SK-N-SH (cell line): Measurements from ENCODE around the gene MRGPRD. TPM values are rescaled to one million over a fixed set of nuclear protein-coding genes. Genes with fewer than 3 reads are reported as not detected.

Source experiments
- CTCF ChIA-PET: fragments of 300-600, 350-600 bp; formaldehyde crosslinking; extraction: SDS; loops from one replicate; lab custom pipeline; 2021; lab: Yijun Ruan, JAX
- POLR2A ChIA-PET: fragments of 350-600 bp; sonication (Branson Sonifier 250); formaldehyde crosslinking; extraction: SDS; loops from one replicate; lab custom pipeline; 2020; ENCODE audit warnings: antibody characterized with exemption, inconsistent platforms; lab: Yijun Ruan, JAX
- DNase-seq: peaks from one replicate; pipeline ENCODE4 v3.0.0; 2012
- H2AFZ ChIP-seq: fragments of 200-600 bp; sonication (generic); 2 replicates; pipeline ENCODE4 v1.8.1; 2016; ENCODE audit warnings: antibody characterized with exemption, mild to moderate bottlenecking, low read depth
- H3F3A ChIP-seq: fragments of 200-600 bp; sonication (generic); replicated peaks from 2 replicates; pipeline ENCODE3; 2016; ENCODE audit warnings: antibody characterized with exemption, mild to moderate bottlenecking; ENCODE audit not compliant: insufficient read depth
- H3K27ac ChIP-seq, 2 experiments: fragments of 200-500 bp in 1 of 2; fragments of 200-600 bp in 1 of 2; sonication (Bioruptor generic) in 1 of 2; sonication (generic), shearing (Covaris generic) in 1 of 2; 2 replicates each; pipeline versions ENCODE4 v1.5.1 to v1.6.1; 2014 to 2016; ENCODE audit warnings: low read depth in 2 of 2, inconsistent platforms in 1 of 2, low read length in 1 of 2, mild to moderate bottlenecking in 1 of 2, mixed read lengths in 1 of 2
- H3K27me3 ChIP-seq: fragments of 200-600 bp; sonication (generic), shearing (Covaris generic); 2 replicates; pipeline ENCODE4 v1.6.1; 2016; ENCODE audit warnings: mixed run types; ENCODE audit not compliant: insufficient read depth
- H3K36me3 ChIP-seq, 2 experiments: fragments of 200-500 bp in 1 of 2; fragments of 200-600 bp in 1 of 2; sonication (Bioruptor generic) in 1 of 2; sonication (generic) in 1 of 2; replicated peaks in 1 of 2; 2 replicates each; pipeline versions ENCODE3 to v1.5.1; 2014 to 2016; ENCODE audit warnings: low read length in 1 of 2, mild to moderate bottlenecking in 1 of 2; ENCODE audit not compliant: insufficient read depth in 2 of 2, control insufficient read depth in 1 of 2
- H3K4me1 ChIP-seq, 2 experiments: fragments of 200-500 bp in 1 of 2; fragments of 200-600 bp in 1 of 2; sonication (Bioruptor generic) in 1 of 2; sonication (generic), shearing (Covaris generic) in 1 of 2; 2 replicates each; pipeline versions ENCODE4 v1.5.1 to v1.6.1; 2014 to 2016; ENCODE audit warnings: low read depth in 1 of 2, low read length in 1 of 2, mixed run types in 1 of 2; ENCODE audit not compliant: insufficient read depth in 2 of 2, control insufficient read depth in 1 of 2
- H3K4me2 ChIP-seq: fragments of 200-600 bp; sonication (generic), shearing (Covaris generic); 2 replicates; pipeline ENCODE4 v1.6.1; 2017; ENCODE audit warnings: mixed run types
- H3K4me3 ChIP-seq, 2 experiments: fragments of 200-500 bp in 1 of 2; fragments of 200-600 bp in 1 of 2; sonication (Bioruptor generic) in 1 of 2; sonication (generic), shearing (Covaris generic) in 1 of 2; 2 replicates each; pipeline versions ENCODE4 v1.5.1 to v1.8.1; 2014 to 2016; ENCODE audit warnings: low read depth in 2 of 2, inconsistent platforms in 1 of 2, low read length in 1 of 2, mild to moderate bottlenecking in 1 of 2, mixed read lengths in 1 of 2, moderate library complexity in 1 of 2
- H3K79me2 ChIP-seq: fragments of 200-600 bp; sonication (generic); 2 replicates; pipeline ENCODE4 v1.8.1; 2017; ENCODE audit warnings: mild to moderate bottlenecking; ENCODE audit not compliant: insufficient read depth
- H3K9ac ChIP-seq: fragments of 200-600 bp; sonication (generic); 2 replicates; pipeline ENCODE4 v1.6.1; 2017; ENCODE audit warnings: mixed run types
- H3K9me2 ChIP-seq: fragments of 200-600 bp; sonication (generic); 2 replicates; pipeline ENCODE4 v1.6.1; 2017; ENCODE audit warnings: mixed run types
- H3K9me3 ChIP-seq: fragments of 200-600 bp; sonication (generic); 2 replicates; pipeline ENCODE4 v1.6.1; 2017; ENCODE audit warnings: mixed run types, mild to moderate bottlenecking, moderate library complexity
- H4K20me1 ChIP-seq: fragments of 200-600 bp; sonication (generic); 2 replicates; pipeline ENCODE4 v1.6.1; 2017; ENCODE audit warnings: mild to moderate bottlenecking, mixed run types; ENCODE audit not compliant: insufficient read depth
- CHD2 ChIP-seq: fragments of 150-350 bp; IDR thresholded peaks from 2 replicates; pipeline ENCODE4 v1.6.1; 2018; ENCODE audit warnings: low read length; ENCODE audit not compliant: partially characterized antibody
- CTCF ChIP-seq: fragments of 200-600 bp; sonication (generic); IDR thresholded peaks from 2 replicates; pipeline ENCODE4 v1.6.1; 2017; ENCODE audit warnings: antibody characterized with exemption, mild to moderate bottlenecking, moderate library complexity
- ELF1 ChIP-seq: IDR thresholded peaks from 2 replicates; pipeline ENCODE4 v1.4.0; 2012
- EZH2phosphoT487 ChIP-seq: fragments of 200-600 bp; sonication (generic); IDR thresholded peaks from 2 replicates; pipeline ENCODE4 v1.6.1; 2017; ENCODE audit warnings: low read depth, mixed run types, mild to moderate bottlenecking, antibody characterized with exemption, moderate library complexity, borderline replicate concordance
- FOXJ3 ChIP-seq: sonication (generic); formaldehyde crosslinking; IDR thresholded peaks from 2 replicates; pipeline ENCODE4 v1.5.1; 2020; ENCODE audit warnings: mild to moderate bottlenecking, missing genetic modification reagents
- FOXM1 ChIP-seq: IDR thresholded peaks from 2 replicates; pipeline ENCODE4 v1.4.0; 2012; ENCODE audit warnings: low read depth, mild to moderate bottlenecking
- JUND ChIP-seq: IDR thresholded peaks from 2 replicates; pipeline ENCODE4 v1.4.0; 2012
- NFIC ChIP-seq: IDR thresholded peaks from 2 replicates; pipeline ENCODE4 v1.4.0; 2012; ENCODE audit warnings: borderline replicate concordance
- NRF1 ChIP-seq: IDR thresholded peaks from 2 replicates; pipeline ENCODE4 v1.6.1; 2012; ENCODE audit warnings: low read depth, mild to moderate bottlenecking, low read length
- PBX3 ChIP-seq: IDR thresholded peaks from 2 replicates; pipeline ENCODE4; 2012
- REST ChIP-seq: IDR thresholded peaks from 2 replicates; pipeline ENCODE4 v1.6.1; 2012; ENCODE audit warnings: mild to moderate bottlenecking, low read depth, low read length, moderate library complexity
- RFX5 ChIP-seq: IDR thresholded peaks from 2 replicates; pipeline ENCODE4 v1.6.1; 2012; ENCODE audit warnings: mild to moderate bottlenecking, improper control_type of control experiment, low read length
- RXRA ChIP-seq: IDR thresholded peaks from 2 replicates; pipeline ENCODE4 v1.4.0; 2012; ENCODE audit warnings: low read depth, mild to moderate bottlenecking, borderline replicate concordance
- TAF1 ChIP-seq: IDR thresholded peaks from 2 replicates; pipeline ENCODE4 v1.6.1; 2012; ENCODE audit warnings: low read depth, mild to moderate bottlenecking, low read length, moderate library complexity, borderline replicate concordance
- USF1 ChIP-seq: IDR thresholded peaks from 2 replicates; pipeline ENCODE4 v1.4.0; 2012; ENCODE audit warnings: low read depth, borderline replicate concordance
- WGBS: methylation state at CpG from one replicate; pipeline ENCODE4 v1.1.6; 2017; ENCODE audit warnings: low lambda C conversion rate; 5-methylcytosine and 5-hydroxymethylcytosine counted together
- polyA plus RNA-seq, 3 experiments: library from polyadenylated mRNA; depleted of rRNA; stranded (reverse); fragments of >200 nt; gene quantifications; 2 replicates each; pipeline ENCODE4 v1.2.3, GENCODE V29; 2012

Gene MRGPRD
- polyA plus RNA-seq, 1 of the 3 experiments (the other 2 are of a cell fraction) = not detected

- WGBS = 89% methylated on average over 17 of the region's 17 CpGs
- Histone ChIP-seq H3K9me3 (no peaks in the 10 kb centered on the region), H3K9me2 (no peaks in the 10 kb centered on the region), H3K79me2 (no peaks in the 10 kb centered on the region), H3K4me1 (no peaks in the 10 kb centered on the region; a peak in 1 of 4 replicates), H3K4me2 (no peak overlapping the region), H3K9ac (no peak overlapping the region), H3K27ac (no peak overlapping the region), H2AFZ (no peak overlapping the region)
- no peak for DNase-seq
- CTCF ChIA-PET = no interaction called here
- TF ChIP-seq EZH2phosphoT487 (no peak), PBX3 (no peak), RFX5 (no peak), CHD2 (no peak)
- TF ChIP-seq, all 33 proteins: peak for 0
- no peaks in the 10 kb centered on the region for H3K27me3 ChIP-seq
- no peaks in the 10 kb centered on the region for H4K20me1 ChIP-seq
- H3K4me3 ChIP-seq = no peak overlapping the region
- no peaks in the 10 kb centered on the region for H3F3A ChIP-seq
- POLR2A ChIA-PET = no interaction called here
- H3K36me3 ChIP-seq = peaks cover 14 to 70% of the 10 kb centered on the region in 2 experiments
Observed at GRCh38 chr11:68931911-68932310, 48.9 kb downstream of the MRGPRD start.

GRCh38 chr11:68930991-68931855 lies 49.6 kb downstream of the MRGPRD start:
- H3K27me3 ChIP-seq = no peaks in the 10 kb centered on the region
- no peak overlapping the region for H2AFZ ChIP-seq
- H3K36me3 ChIP-seq = peaks cover 21 to 65% of the 10 kb centered on the region in 2 experiments
- H3K79me2 ChIP-seq = no peaks in the 10 kb centered on the region
- no peak overlapping the region for H3K9ac ChIP-seq
- no peak overlapping the region for H3K4me3 ChIP-seq
- CTCF ChIA-PET = no interaction called here
- H4K20me1 ChIP-seq = no peaks in the 10 kb centered on the region
- no peak overlapping the region for H3K4me2 ChIP-seq
- no peaks in the 10 kb centered on the region for H3F3A ChIP-seq
- POLR2A ChIA-PET = no interaction called here
- no peak for DNase-seq
- TF ChIP-seq USF1 (no peak), NFIC (no peak), FOXJ3 (no peak), NRF1 (no peak), JUND (no peak), FOXM1 (no peak), ELF1 (no peak), REST (no peak), RFX5 (no peak), RXRA (no peak), PBX3 (no peak), TAF1 (no peak), CTCF (no peak)
- H3K9me3 ChIP-seq = no peaks in the 10 kb centered on the region
- WGBS = 97% methylated on average over 6 of the region's 21 CpGs
- no peaks in the 10 kb centered on the region; a peak in 1 of 4 replicates for H3K4me1 ChIP-seq
- no peak overlapping the region for H3K27ac ChIP-seq
- H3K9me2 ChIP-seq = no peaks in the 10 kb centered on the region
